HG03565 (cell line): ENCODE results near the gene COPZ1.
"Not testable (repeated sequence)": the region's sequence is repeated elsewhere in the genome, so short reads cannot be mapped to it uniquely, and the experiment has no call there.

Experiments
- ATAC-seq: cut with Tn5 transposase; IDR thresholded peaks from one replicate; pipeline ENCODE4 v1.9.1; 2021; ENCODE audit warnings: mild to moderate bottlenecking, moderate library complexity; ENCODE audit not compliant: unreplicated experiment

The COPZ1 gene, protein sequence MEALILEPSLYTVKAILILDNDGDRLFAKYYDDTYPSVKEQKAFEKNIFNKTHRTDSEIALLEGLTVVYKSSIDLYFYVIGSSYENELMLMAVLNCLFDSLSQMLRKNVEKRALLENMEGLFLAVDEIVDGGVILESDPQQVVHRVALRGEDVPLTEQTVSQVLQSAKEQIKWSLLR

DNA sequence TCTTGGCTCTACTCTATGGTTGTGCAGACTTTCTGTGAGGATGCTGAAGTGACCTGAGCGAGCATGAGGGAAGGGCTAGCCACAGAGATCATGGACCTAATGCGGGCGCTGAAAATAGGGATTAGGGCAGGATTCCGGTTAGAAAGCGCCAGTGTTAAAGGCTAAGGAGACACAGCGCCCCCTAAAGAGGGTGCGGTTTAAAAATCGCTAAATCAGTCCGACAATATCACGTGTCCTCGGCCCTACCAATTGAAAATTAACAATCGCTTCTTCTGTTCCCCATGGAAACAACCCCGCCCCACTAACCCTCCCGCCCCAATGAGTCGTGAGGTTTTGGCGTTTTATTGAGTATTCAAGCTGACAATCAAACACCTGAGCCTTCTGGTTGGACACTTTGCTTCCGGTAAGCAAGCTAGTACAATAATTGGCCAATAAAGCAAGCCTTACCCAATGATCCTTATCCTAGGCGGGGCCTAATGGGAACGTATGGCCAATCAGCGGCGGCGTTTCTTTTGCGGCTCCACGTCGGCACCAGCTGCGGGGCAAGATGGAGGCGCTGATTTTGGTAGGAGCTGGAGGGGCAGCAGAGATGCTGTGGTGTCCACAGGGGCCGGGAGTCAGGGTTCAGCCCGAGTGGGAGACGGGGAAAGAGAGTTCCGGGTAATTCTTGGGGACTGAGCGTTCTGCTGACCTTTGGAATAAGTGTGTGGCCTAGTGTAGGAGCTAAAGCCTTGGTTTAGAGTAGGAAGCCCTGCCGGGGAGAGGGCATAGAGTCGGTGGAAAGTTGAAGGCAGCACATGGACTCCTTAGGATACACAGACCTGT, at the start of gene COPZ1:
Gene COPZ1, plus strand, starts transcription at position 515 of the 825 bp plus-strand sequence. Its CDS starts 33 bp downstream, at position 548.
- peak; percentile 98 for ATAC-seq

DNA sequence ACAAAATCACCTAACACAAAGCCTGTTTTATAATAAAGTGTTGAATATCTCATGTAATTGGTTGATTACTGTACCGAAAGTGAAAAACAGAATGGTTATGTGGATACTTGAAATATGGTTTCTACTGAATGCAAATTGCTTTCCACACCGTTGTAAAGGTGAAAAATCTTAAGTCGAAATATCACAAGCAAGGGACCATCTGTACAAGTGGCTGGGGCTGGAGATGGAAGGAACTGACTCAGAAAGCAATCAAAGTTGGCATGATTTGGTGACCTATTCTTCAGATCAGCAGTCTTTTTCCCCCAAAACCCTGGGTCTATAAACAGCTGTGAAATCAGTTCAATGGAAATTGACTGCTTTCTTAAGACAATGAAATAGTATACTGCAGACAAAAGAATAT, 48.6 kb upstream of the COPZ1 start:
- ATAC-seq: no peak

DNA sequence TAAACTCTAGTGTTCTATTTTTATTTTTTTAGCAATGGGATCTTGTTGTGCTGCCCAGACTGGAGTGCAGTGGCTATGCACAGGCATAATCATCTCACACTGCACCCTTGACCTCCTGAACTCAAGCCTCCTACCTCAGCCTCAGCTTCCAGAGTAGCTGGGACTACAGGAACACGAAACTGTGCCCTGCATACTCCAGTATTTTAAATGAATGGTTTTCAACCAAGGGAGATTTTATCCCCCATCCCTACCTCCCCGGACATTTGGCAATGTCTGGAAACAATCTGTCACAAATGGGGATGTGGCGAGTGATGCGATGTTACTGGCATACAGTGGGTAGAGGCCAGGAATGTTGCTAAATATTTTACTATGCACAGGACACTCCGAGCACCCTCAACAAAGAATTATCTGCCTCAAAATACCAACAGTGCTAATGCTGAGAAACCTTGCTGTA, 47.1 kb upstream of the COPZ1 start:
- ATAC-seq: no peak

DNA sequence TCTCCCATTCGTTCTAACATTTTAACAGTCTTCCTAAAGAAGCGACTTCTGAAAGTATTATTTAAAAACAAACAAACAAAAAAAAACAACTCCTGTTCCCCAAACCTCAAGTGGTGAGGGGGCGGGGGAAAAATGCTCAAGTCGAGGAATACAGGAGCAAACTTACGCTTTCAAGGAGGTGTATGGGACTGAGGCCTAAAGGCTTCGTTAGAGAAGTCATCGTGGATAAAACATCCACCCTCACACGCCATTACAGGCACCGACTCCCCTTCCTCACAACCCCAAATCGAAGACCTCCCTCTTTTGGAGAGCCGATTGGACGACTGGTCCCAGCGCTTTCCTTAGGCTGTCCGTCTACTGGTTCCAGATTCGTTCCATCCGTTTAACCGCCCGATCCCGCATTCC, 45.7 kb upstream of the COPZ1 start:
- ATAC-seq: no peak

DNA sequence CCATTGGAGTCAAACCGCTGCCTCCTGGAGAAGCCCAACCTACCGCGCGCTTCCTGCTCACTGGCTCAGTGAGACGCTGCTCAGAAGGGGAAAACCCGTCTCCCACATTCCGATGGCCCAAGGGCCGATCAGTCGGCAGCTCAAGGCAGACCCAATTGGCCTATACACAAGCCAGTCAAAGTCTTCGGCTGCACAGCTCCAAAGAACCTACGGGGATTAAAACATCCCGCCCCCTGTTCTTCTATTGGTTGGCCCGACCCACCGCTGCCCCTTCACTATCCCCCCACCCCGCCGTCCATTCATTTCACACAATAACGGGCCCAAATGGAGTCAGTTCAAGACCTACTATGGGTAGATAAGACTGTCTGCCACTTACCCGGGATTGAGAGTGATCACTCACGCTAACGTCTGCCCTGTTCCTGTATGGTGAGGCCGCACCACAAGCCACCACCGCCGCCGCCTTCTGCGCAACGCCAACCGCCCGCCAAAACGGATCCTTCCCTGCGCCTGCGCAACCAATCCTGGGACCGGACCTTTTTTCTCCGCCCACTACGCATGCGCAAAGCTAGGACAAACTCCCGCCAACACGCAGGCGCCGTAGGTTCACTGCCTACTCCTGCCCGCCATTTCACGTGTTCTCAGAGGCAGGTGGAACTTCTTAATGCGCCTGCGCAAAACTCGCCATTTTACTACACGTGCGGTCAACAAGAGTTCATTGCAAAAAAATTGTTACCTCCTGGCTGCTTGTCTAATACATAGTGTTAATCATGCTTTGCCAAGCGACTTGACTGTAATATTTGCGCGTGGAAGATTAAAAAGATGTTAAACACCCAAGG, 45.1 kb upstream of the COPZ1 start, which contains the start of gene CBX5:
Gene CBX5, minus strand, starts transcription at position 491 of the 836 bp plus-strand sequence. CDS start 22,472 bp downstream, outside the sequence.
- ATAC-seq: peak; percentile 67

DNA sequence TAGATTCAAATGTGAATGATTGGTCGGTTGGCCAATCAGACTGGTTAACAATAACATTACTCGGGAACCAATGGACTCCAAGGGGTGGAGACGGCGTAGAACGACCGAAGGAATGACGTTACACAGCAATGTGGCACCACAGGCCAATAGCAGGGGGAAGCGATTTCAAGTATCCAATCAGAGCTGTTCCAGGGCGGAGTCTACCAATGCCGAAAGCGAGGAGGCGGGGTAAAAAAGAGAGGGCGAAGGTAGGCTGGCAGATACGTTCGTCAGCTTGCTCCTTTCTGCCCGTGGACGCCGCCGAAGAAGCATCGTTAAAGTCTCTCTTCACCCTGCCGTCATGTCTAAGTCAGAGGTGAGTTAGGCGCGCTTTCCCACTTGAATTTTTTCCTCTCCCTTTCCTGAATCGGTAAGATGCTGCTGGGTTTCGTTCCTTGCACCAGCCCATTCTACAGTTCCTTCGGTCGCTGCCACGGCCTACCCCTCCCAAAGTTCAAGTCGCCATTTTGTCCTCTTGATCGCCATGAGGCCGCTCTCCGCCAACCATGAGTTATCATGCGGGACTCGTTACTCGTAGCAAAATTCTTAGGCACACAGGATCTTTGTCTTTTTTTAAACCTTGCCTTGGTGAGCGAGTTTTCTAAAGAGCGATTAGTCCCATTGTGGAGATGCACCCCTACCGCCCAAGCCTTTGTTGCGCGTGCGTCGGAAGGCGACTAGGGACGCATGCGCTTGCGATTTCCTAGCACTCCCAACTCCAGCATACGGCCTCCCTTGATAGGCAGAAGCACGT, 44.3 kb upstream of the COPZ1 start, which contains the start of gene HNRNPA1:
Gene HNRNPA1, plus strand, starts transcription at position 259 of the 793 bp plus-strand sequence. Its CDS starts 82 bp downstream, at position 341.
- peak; percentile 86 for ATAC-seq

DNA sequence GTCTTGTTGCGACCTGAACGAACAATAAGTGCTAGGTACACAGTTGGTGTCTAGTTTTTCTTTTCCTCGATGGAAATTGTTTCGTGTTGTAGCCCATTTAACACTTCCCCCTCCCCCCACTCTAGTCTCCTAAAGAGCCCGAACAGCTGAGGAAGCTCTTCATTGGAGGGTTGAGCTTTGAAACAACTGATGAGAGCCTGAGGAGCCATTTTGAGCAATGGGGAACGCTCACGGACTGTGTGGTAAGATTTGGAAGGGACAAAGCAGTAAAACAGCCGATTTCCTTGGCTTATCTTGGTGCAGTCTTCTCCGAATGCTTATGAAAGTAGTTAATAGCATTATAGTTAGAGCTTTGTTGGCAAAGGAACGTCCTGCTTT, 43.7 kb upstream of the COPZ1 start:
- ATAC-seq: not testable (repeated sequence)

DNA sequence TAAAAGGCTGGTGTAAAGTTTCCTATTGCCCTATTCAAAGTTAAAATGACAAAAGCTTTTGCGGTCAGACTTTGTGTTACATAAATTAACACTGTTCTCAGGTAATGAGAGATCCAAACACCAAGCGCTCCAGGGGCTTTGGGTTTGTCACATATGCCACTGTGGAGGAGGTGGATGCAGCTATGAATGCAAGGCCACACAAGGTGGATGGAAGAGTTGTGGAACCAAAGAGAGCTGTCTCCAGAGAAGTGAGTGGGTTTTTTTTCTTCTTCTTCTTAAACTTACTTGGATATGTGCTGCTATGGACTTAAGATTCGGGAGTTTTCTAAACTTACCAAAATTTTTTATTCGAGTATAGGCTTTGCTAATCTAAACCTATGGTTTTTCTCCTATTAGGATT, 43.2 kb upstream of the COPZ1 start:
- ATAC-seq: not testable (repeated sequence)

DNA sequence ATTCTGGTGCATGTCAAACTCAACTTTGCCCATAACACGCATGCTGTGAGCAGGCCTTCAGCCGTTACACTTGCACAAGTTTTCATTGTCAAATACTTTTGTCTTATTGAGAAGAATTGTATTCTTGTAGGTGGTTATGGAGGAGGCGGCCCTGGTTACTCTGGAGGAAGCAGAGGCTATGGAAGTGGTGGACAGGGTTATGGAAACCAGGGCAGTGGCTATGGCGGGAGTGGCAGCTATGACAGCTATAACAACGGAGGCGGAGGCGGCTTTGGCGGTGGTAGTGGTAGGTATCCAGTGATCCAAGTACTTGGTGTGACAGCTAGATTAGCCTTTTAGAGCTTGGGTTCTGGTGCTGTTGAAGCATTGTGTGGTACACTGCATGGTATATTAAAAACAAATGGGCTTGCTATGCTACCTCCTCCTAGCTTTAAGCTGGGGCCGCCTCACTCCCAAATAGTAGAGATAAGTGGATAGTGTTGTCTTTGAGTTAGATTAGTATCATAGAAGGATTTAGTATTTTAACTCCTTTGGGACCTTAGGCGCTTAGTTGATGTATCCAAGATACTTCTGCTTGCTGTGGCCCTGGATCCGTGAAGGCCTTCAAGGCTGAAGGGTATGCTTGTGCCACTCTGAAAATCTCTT, 41.9 kb upstream of the COPZ1 start:
- no peak for ATAC-seq

DNA sequence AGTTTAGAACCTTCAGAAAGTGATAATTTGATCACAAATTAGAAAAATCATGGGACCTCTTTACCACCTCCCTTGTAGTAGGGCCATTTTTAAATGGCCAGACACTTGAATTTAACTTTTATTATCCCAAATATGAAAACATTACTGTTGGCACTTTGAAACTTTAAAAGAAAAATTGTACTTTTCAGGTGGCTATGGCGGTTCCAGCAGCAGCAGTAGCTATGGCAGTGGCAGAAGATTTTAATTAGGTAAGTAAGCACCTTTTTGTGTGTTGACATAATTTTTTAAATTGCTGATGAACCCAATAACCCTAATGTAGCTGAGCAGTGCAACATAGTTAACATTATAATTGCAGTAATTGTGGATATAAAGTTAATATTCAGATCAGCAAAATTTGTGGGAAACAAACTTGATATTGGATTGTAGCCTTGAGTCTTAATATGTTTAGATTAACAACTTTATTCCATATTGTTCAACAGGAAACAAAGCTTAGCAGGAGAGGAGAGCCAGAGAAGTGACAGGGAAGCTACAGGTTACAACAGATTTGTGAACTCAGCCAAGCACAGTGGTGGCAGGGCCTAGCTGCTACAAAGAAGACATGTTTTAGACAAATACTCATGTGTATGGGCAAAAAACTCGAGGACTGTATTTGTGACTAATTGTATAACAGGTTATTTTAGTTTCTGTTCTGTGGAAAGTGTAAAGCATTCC, 40.7 kb upstream of the COPZ1 start:
- ATAC-seq: not testable (repeated sequence)

DNA sequence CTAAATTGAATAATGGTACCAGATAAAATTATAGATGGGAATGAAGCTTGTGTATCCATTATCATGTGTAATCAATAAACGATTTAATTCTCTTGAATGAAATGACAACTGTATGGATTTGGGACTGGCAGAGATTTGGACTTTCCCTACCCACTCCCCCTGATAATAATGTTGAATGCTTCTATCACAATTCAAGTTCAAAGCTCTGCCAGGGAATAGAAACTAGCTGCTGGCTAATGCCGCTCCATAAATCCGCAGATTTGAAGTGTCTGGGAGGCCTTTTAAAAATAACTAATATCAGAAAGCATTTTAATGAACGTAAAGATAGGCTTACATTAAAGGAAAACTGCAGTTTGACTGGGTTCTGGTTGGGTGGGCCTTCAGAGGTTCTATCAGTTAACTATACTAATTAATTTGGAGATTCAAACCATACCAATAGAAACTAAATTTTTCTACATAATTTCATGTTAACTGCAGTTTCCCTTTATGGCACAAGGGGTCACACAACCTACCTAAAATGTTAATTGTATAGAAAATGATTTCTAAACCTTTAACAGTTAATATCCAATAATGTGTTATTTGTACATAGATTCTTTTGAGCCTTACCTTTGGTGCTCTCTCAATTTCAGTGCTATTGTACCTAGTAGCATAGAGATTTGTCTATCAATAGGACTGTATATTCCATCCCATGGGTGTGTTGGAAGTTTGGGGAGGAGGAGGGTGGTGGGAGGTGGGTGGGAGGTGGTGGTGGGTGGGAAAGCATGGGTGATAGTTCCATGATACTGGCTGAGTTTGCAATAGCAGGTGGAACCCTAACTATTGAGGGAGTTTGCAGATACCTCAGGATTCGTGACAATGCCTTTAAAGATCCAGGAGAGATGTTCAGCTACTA, 39.5 kb upstream of the COPZ1 start:
- ATAC-seq: no peak

DNA sequence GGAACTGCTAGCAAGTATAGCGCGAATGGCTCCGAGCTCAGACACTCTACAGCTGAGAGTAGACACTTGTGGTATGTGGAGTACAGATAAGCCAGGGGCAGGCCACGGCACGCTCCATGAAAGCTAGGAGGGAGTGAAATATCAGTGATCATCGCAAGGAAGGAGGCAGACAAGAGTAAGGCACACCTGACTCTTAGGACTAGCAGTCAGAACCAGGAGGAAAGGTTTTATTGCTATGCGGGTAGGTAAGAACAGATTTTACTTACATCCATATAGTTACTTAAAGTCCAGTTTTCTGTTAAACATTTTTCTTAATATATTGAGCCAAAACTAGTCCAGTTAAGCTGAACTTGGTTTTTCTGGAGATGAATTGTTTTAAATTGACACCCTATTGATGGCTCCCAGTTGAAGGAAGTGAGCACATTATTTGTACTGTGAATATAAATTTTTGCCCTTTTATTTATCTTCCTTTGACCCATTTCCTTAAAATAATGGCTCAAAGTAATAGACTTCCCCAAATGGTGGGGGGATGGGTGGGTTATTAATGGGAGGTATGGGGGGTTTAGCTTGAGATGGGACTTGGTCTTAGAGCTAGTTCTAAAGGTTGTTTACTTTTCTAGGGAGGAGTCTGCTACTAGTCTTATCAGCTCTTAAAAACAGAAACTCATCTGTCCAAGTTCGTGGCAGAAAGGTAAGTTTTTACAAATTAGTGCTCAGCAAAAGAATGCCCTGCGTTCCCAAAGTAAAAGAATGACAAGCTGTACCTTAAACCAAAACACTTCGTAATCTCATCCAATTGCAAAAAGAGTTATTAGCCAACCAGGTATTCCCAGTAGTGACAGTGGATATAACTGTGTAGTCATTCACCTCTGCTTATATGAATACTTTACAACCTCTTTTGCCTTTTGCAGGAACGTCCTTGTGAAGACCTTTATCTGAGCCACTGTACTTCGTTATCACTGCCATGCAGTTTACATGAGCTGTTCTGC, 38.6 kb upstream of the COPZ1 start:
- ATAC-seq: no peak

DNA sequence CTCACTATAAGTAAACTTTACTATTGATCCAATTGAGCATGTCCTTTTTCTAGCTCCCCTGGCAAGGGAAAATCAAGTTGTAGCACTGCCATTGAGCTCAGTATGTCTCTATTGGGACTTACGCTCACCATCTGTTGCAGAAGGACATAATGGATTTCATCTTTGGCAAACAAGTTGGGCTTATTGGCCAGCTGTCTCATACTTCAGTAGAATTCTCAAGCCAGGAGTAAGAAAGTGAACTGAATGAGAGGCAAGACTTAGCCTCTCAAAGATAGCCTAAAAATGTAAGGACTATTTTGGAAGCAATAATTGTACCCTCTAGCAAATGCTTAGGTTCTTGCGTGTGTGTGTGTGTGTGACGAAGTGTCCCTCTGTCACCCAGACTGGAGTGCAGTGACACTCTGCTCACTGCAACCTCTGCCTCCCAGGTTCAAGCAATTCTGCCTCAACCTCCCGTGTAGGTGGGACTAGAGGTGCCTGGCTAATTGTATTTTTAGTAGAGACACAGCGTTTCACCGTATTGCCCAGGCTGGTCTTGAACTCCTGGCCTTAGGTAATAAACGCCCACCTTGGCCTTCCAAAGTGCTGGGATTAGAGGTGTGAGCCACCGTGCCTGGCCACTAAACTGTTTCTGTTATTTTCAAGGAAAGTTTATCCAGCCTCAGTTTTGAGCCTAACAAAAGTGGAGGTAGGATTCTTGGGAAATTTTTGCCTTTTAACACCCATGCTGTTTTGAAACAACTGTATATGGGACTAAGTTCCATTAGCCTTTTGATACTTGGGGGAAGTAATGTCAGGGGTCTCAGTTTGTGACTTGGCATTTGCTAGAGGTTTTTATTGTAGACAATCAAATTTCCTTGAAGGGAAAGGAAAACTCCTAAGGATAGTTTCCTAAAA, 37.4 kb upstream of the COPZ1 start:
- ATAC-seq: no peak

DNA sequence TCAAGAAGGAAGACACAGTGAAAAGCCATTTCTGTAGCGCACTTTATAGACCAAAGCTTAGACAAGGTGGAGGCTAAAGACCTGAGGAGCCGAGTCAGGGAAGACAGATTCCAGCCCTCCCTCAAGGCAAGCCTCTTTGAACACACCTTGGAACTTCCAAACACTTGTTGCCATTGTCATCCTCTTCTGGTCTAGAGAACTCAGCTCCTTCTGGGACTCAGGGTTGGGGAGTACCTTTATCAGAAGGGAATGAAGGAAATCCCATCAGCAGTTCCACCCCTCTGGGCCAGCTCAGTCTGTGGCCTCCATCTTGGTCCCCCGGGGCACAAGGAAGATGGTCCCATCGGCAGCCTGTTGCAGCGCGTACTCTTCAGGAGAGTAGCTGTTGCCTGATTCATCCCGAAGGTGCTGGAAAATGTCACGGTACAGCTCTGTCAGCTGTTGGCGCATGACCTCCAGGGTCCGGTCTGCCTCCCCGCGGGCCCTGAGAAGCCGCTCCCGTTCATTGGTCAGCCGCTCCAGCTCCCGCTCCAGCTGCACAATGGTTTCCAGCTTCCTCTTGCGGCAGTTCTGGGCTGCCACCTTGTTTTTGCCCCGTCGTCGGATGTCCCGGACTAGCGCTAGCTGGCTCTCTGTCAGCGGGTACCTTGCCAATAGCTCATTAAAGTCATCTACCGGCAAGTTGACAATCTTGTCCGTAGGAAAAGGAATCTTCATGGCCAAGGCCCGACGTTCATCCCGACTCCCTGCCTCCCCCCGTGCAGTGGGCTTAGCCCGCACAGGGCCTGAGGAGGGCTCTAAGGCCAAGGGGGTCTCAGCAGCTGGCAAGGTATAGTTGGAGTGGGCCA, 32.6 kb upstream of the COPZ1 start:
- ATAC-seq: no peak

DNA sequence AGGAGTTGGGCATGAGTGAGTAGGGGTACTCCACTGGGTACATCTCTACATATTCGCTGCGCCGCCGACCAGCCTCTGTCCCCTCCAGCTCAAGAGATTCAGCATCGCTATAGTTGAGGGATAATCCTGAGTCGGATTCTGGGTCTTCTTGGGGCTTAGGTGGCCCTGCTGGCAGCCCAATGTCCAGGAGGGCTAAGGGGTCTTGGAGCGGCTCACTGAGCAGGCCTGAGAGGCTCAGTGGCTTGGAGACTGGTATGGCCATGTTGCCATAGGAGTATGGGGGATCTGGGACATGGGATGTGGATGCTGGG, 32.0 kb upstream of the COPZ1 start:
- ATAC-seq: no peak
